HEK293T (cell line): ENCODE results near the gene LRMDA.

ENCODE experiments used
- ARNT ChIP-seq: fragments of 450-650 bp; IDR thresholded peaks from 2 replicates; pipeline ENCODE4 v1.6.1; 2017; ENCODE audit warnings: mild to moderate bottlenecking
- BHLHE40 ChIP-seq: fragments of 450-650 bp; IDR thresholded peaks from 2 replicates; pipeline ENCODE4 v1.6.1; 2016; ENCODE audit warnings: mild to moderate bottlenecking, moderate library complexity, borderline replicate concordance
- CTBP1 ChIP-seq: fragments of 450-650 bp; IDR thresholded peaks from 2 replicates; pipeline ENCODE4 v1.6.1; 2016; ENCODE audit warnings: borderline replicate concordance
- ELF4 ChIP-seq: fragments of 450-650 bp; IDR thresholded peaks from 2 replicates; pipeline ENCODE4 v1.6.1; 2017; ENCODE audit warnings: antibody characterized with exemption
- FOXA1 ChIP-seq: fragments of 450-650 bp; IDR thresholded peaks from 2 replicates; pipeline ENCODE4 v1.6.1; 2016; ENCODE audit warnings: mild to moderate bottlenecking
- FOXK2 ChIP-seq: fragments of 450-650 bp; IDR thresholded peaks from 2 replicates; pipeline ENCODE4 v1.6.1; 2016; ENCODE audit warnings: mild to moderate bottlenecking
- HDGF ChIP-seq: fragments of 450-650 bp; IDR thresholded peaks from 2 replicates; pipeline ENCODE4 v1.6.1; 2017; ENCODE audit warnings: antibody characterized with exemption, borderline replicate concordance
- NFRKB ChIP-seq: fragments of 450-650 bp; IDR thresholded peaks from 2 replicates; pipeline ENCODE4 v1.6.1; 2016; ENCODE audit warnings: mild to moderate bottlenecking, moderate library complexity
- PKNOX1 ChIP-seq: fragments of 450-650 bp; IDR thresholded peaks from 2 replicates; pipeline ENCODE4 v1.6.1; 2016
- SP1 ChIP-seq: fragments of 450-650 bp; IDR thresholded peaks from 2 replicates; pipeline ENCODE4 v1.6.1; 2017
- TARDBP ChIP-seq: fragments of 450-650 bp; IDR thresholded peaks from 2 replicates; pipeline ENCODE4 v1.6.1; 2016
- ZNF384 ChIP-seq: fragments of 450-650 bp; IDR thresholded peaks from 2 replicates; pipeline ENCODE4 v1.6.1; 2016

GRCh38 chr10:75418712-75419111 is 12.7 kb upstream of the LRMDA start:
- TF ChIP-seq CTBP1 (no peak), ARNT (no peak), BHLHE40 (no peak), PKNOX1 (no peak), HDGF (no peak), TARDBP (no peak), FOXK2 (no peak), SP1 (no peak), ELF4 (no peak), FOXA1 (no peak), NFRKB (no peak), ZNF384 (no peak)
